Thoracic aorta (tissue), 2 donors: ENCODE results near the gene SPEG. TPM values are rescaled to one million over a fixed set of nuclear protein-coding genes. Genes with fewer than 3 reads are reported as not detected.

ENCODE experiments used
- ATAC-seq: fragments of 150-250 bp; one replicate; pipeline ENCODE4 v1.8.0; 2017; ENCODE audit warnings: low read depth; ENCODE audit not compliant: insufficient number of reproducible peaks, low FRiP score
- DNase-seq: peaks from one replicate; pipeline ENCODE4 v3.0.0-alpha.2; 2020; ENCODE audit warnings: low spot score
- H3K27ac ChIP-seq, 2 donors: fragments of 200-600 bp; sonication (generic); 1 replicate in 1 of 2; 2 replicates in 1 of 2; pipeline ENCODE4 v1.5.1; 2016; ENCODE audit warnings: mild to moderate bottlenecking in 2 of 2, moderate library complexity in 2 of 2
- H3K27me3 ChIP-seq: fragments of 200-600 bp; sonication (generic); replicated peaks from 2 replicates; pipeline ENCODE4 v1.6.0; 2016; ENCODE audit warnings: mild to moderate bottlenecking; ENCODE audit not compliant: insufficient read depth
- H3K36me3 ChIP-seq: fragments of 200-600 bp; sonication (generic); one replicate; pipeline ENCODE4 v1.5.1; 2016
- H3K4me1 ChIP-seq, 2 donors: fragments of 200-600 bp; sonication (generic); 1 replicate in 1 of 2; 2 replicates in 1 of 2; pipeline versions ENCODE4 v1.5.1 to v1.6.0; 2016; ENCODE audit warnings: low read depth in 2 of 2, mild to moderate bottlenecking in 1 of 2; ENCODE audit not compliant: control insufficient read depth in 1 of 2
- H3K4me3 ChIP-seq: fragments of 200-600 bp; sonication (generic); 2 replicates; pipeline ENCODE4 v1.5.1; 2016; ENCODE audit warnings: mild to moderate bottlenecking
- H3K9me3 ChIP-seq: fragments of 200-600 bp; sonication (generic); 2 replicates; pipeline ENCODE4 v1.5.1; 2016
- CTCF ChIP-seq: fragments of 200-600 bp; sonication (generic); IDR thresholded peaks from one replicate; pipeline ENCODE4 v1.5.1; 2019; ENCODE audit warnings: antibody characterized with exemption
- total RNA-seq, 2 donors: library from RNA; depleted of rRNA; stranded (reverse); fragments of >200 nt; gene quantifications; one replicate each; pipeline versions ENCODE4 v1.1.0 to v1.2.3, GENCODE V29; 2016

The SPEG gene
- total RNA-seq, 2 donors from 2014 or later, result 426 to 455 TPM

- Histone ChIP-seq H3K27me3 (peaks cover 7% of the 10 kb centered on the region), H3K4me3 (no peak overlapping the region), H3K36me3 (no peaks in the 10 kb centered on the region), H3K27ac (no peak overlapping the region), H3K4me1 (peaks cover 7 to 18% of the 10 kb centered on the region in 2 donors), H3K9me3 (no peaks in the 10 kb centered on the region)
- no peak for ATAC-seq
- DNase-seq, result no peak
- TF ChIP-seq CTCF, result no peak
Observed at GRCh38 chr2:219514836-219515235, 80.2 kb downstream of the SPEG start.

GRCh38 chr2:219515874-219516629, 81.4 kb downstream of the SPEG start:
- peaks cover 0 to 13% of the 10 kb centered on the region in 2 donors for H3K4me1 ChIP-seq
- ATAC-seq (no peak), DNase-seq (no peak)
- no peaks in the 10 kb centered on the region for H3K36me3 ChIP-seq
- no peak for TF ChIP-seq CTCF
- no peak overlapping the region for H3K4me3 ChIP-seq
- no peaks in the 10 kb centered on the region for H3K9me3 ChIP-seq
- peaks cover 7% of the 10 kb centered on the region for H3K27me3 ChIP-seq
- no peak overlapping the region for H3K27ac ChIP-seq

- H3K4me3 ChIP-seq, result no peak overlapping the region
- no peaks in the 10 kb centered on the region for H3K9me3 ChIP-seq
- H3K36me3 ChIP-seq, result no peaks in the 10 kb centered on the region
- no peak overlapping the region for H3K27ac ChIP-seq
- no peak for DNase-seq
- ATAC-seq, result no peak
- no peak for TF ChIP-seq CTCF
- H3K4me1 ChIP-seq, result peaks cover 0 to 21% of the 10 kb centered on the region in 2 donors
- peaks cover 7% of the 10 kb centered on the region for H3K27me3 ChIP-seq
Observed at GRCh38 chr2:219516888-219517287, 82.2 kb downstream of the SPEG start.

- no peak for TF ChIP-seq CTCF
- H3K27me3 ChIP-seq, result peaks cover 5% of the 10 kb centered on the region
- DNase-seq (no peak), ATAC-seq (no peak)
- H3K4me3 ChIP-seq, result no peak overlapping the region
- H3K4me1 ChIP-seq, result peaks cover 0 to 32% of the 10 kb centered on the region in 2 donors
- H3K36me3 ChIP-seq, result no peaks in the 10 kb centered on the region
- H3K27ac ChIP-seq, result no peak overlapping the region
- H3K9me3 ChIP-seq, result no peaks in the 10 kb centered on the region
Observed at GRCh38 chr2:219517954-219518778, 83.5 kb downstream of the SPEG start.

- H3K9me3 ChIP-seq, result no peaks in the 10 kb centered on the region
- DNase-seq (no peak), ATAC-seq (no peak)
- peaks cover 0 to 26% of the 10 kb centered on the region in 2 donors for H3K4me1 ChIP-seq
- no peaks in the 10 kb centered on the region for H3K36me3 ChIP-seq
- H3K27me3 ChIP-seq, result no peaks in the 10 kb centered on the region
- no peak overlapping the region for H3K27ac ChIP-seq
- TF ChIP-seq CTCF, result no peak
- H3K4me3 ChIP-seq, result no peak overlapping the region
Observed at GRCh38 chr2:219519526-219519916, 84.9 kb downstream of the SPEG start.
